CD4-positive, alpha-beta memory T cell (primary cell): ENCODE results near the gene ZNF69. TPM values are rescaled to one million over a fixed set of nuclear protein-coding genes. Genes with fewer than 3 reads are reported as not detected.
A peak's percentile ranks its signal among the peaks of the same experiment; 100 is the strongest.
"Not testable (repeated sequence)": the region's sequence is repeated elsewhere in the genome, so short reads cannot be mapped to it uniquely, and the experiment has no call there.

Source experiments
- CTCF ChIA-PET: fragments of 350-600 bp; sonication (Branson Sonifier 250); formaldehyde crosslinking; loops from one replicate; lab custom pipeline; 2021; ENCODE audit warnings: inconsistent platforms; ENCODE audit not compliant: partially characterized antibody; lab: Charles Lee
- POLR2A ChIA-PET: fragments of 350-600 bp; sonication (Branson Sonifier 250); formaldehyde crosslinking; loops from one replicate; lab custom pipeline; 2021; ENCODE audit not compliant: partially characterized antibody; lab: Charles Lee
- DNase-seq, 5 donors: peaks; one replicate each; pipeline versions ENCODE4 v3.0.0 to v3.0.0-alpha.2; 2020 to 2022; ENCODE audit warnings: mixed read lengths in 1 of 5
- H3K27ac ChIP-seq: one replicate; pipeline ENCODE4 v1.7.0; 2013; ENCODE audit warnings: low read depth, low read length
- H3K27me3 ChIP-seq: 2 replicates; pipeline ENCODE4 v1.7.0; 2013; ENCODE audit warnings: mild to moderate bottlenecking, low read length, moderate library complexity; ENCODE audit not compliant: insufficient read depth
- H3K36me3 ChIP-seq: 2 replicates; pipeline ENCODE4 v1.7.0; 2013; ENCODE audit warnings: mild to moderate bottlenecking, low read length, moderate library complexity; ENCODE audit not compliant: insufficient read depth
- H3K4me1 ChIP-seq: 2 replicates; pipeline ENCODE4 v1.7.0; 2013; ENCODE audit warnings: mild to moderate bottlenecking, low read length, moderate library complexity; ENCODE audit not compliant: insufficient read depth
- H3K4me3 ChIP-seq, 2 donors: one replicate each; pipeline ENCODE4 v1.7.0; 2013; ENCODE audit warnings: low read length in 2 of 2, mild to moderate bottlenecking in 1 of 2
- H3K9me3 ChIP-seq, 2 donors: one replicate each; pipeline ENCODE4 v1.7.0; 2013; ENCODE audit warnings: low read length in 2 of 2, control low read depth in 1 of 2; ENCODE audit not compliant: control insufficient read depth in 1 of 2
- H3K27ac Mint-ChIP-seq, 7 donors: one replicate each; pipeline ENCODE4 v1.8.0; 2020 to 2021; ENCODE audit warnings: mixed read lengths in 7 of 7, mild to moderate bottlenecking in 6 of 7, inconsistent platforms in 3 of 7, moderate library complexity in 3 of 7
- H3K27me3 Mint-ChIP-seq, 2 donors: one replicate each; pipeline ENCODE4 v1.8.0; 2020 to 2021; ENCODE audit warnings: mixed read lengths in 2 of 2
- H3K36me3 Mint-ChIP-seq, 2 donors: one replicate each; pipeline ENCODE4 v1.8.0; 2020 to 2021; ENCODE audit warnings: mixed read lengths in 2 of 2, inconsistent platforms in 1 of 2, mild to moderate bottlenecking in 1 of 2
- H3K4me1 Mint-ChIP-seq, 4 donors: one replicate each; pipeline ENCODE4 v1.8.0; 2020 to 2021; ENCODE audit warnings: mixed read lengths in 4 of 4, mild to moderate bottlenecking in 1 of 4
- H3K4me3 Mint-ChIP-seq, 8 donors: one replicate each; pipeline ENCODE4 v1.8.0; 2020 to 2021; ENCODE audit warnings: mixed read lengths in 8 of 8, mild to moderate bottlenecking in 7 of 8, moderate library complexity in 6 of 8, inconsistent platforms in 3 of 8
- H3K9me3 Mint-ChIP-seq, 8 donors: one replicate each; pipeline ENCODE4 v1.8.0; 2020 to 2021; ENCODE audit warnings: mixed read lengths in 8 of 8, mild to moderate bottlenecking in 5 of 8, inconsistent platforms in 3 of 8, moderate library complexity in 1 of 8
- intact Hi-C: fragments of 100-400 bp; cut with micrococcal nuclease; formaldehyde crosslinking; loops from one replicate; pipeline ENCODE4 v1.15.1; 2023
- polyA plus RNA-seq, 2 donors: library from polyadenylated mRNA; unstranded; fragments of 300-500 nt; fragmentation: Illumina TruSeq; gene quantifications; one replicate each; pipeline ENCODE4 v1.2.3, GENCODE V29; 2021
- total RNA-seq, 2 experiments: library from RNA; stranded (reverse); gene quantifications; one replicate each; pipeline ENCODE4 v1.2.3, GENCODE V29; 2021

The ZNF69 gene
- total and polyA plus RNA-seq, 4 experiments from 2014 or later, result 0.57 to 8.5 (median 5.3) TPM

DNA sequence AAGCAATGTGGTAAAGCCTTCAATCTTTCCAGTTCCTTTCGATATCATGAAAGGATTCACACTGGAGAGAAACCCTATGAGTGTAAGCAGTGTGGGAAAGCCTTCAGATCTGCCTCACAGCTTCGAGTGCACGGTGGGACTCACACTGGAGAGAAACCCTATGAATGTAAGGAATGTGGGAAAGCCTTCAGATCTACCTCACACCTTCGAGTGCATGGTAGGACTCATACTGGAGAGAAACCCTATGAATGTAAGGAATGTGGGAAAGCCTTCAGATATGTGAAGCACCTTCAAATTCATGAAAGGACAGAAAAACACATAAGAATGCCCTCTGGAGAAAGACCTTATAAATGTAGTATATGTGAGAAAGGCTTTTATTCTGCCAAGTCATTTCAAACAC lies 61.6 kb downstream of the ZNF69 start:
- peak in 3 of 5 donors; percentile 4 to 8 (median 5) for DNase-seq
- ChIA-PET POLR2A (no interaction called here), CTCF (no interaction called here)
- peak overlapping the region in 1 of 2 donors; percentile 27 for H3K4me3 ChIP-seq
- Mint-ChIP-seq H3K36me3 (peaks cover 68 to 72% of the 10 kb centered on the region in 2 donors), H3K4me3 (peak overlapping the region in 1 of 8 donors; percentile 27), H3K27me3 (no peaks in the 10 kb centered on the region), H3K4me1 (no peaks in the 10 kb centered on the region), H3K27ac (peak overlapping the region in 2 of 7 donors; percentile 23 to 65), H3K9me3 (peaks cover 0 to 99% (median 91%) of the 10 kb centered on the region in 8 donors)
- H3K27ac ChIP-seq, result no peak overlapping the region
- no peaks in the 10 kb centered on the region for H3K27me3 ChIP-seq
- intact Hi-C loops, result no loop called here
- H3K4me1 ChIP-seq, result no peaks in the 10 kb centered on the region
- H3K9me3 ChIP-seq, result peaks cover 25 to 81% of the 10 kb centered on the region in 2 donors
- peaks cover 58% of the 10 kb centered on the region for H3K36me3 ChIP-seq

DNA sequence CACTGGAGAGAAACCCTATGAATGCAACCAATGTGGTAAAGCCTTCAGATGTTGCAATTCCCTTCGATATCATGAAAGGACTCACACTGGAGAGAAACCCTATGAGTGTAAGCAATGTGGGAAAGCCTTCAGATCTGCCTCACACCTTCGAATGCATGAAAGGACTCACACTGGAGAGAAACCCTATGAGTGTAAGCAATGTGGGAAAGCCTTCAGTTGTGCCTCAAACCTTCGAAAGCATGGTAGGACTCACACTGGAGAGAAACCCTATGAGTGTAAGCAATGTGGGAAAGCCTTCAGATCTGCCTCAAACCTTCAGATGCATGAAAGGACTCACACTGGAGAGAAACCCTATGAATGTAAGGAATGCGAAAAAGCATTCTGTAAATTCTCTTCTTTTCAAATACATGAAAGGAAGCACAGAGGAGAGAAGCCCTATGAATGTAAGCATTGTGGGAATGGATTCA lies 62.1 kb downstream of the ZNF69 start:
- H3K4me1 ChIP-seq, H3K27ac ChIP-seq, H3K27me3 Mint-ChIP-seq, POLR2A ChIA-PET, H3K4me1 Mint-ChIP-seq, H3K27me3 ChIP-seq, intact Hi-C loops, CTCF ChIA-PET, DNase-seq: not testable (repeated sequence)
- peak overlapping the region in 1 of 8 donors; percentile 22 for H3K4me3 Mint-ChIP-seq
- peaks cover 22 to 81% of the 10 kb centered on the region in 2 donors for H3K9me3 ChIP-seq
- peaks cover 53% of the 10 kb centered on the region for H3K36me3 ChIP-seq
- peak overlapping the region; percentile 1 to 27 for H3K4me3 ChIP-seq
- peak overlapping the region in 2 of 7 donors; percentile 8 to 57 for H3K27ac Mint-ChIP-seq
- peaks cover 63 to 68% of the 10 kb centered on the region in 2 donors for H3K36me3 Mint-ChIP-seq
- peaks cover 0 to 99% (median 89%) of the 10 kb centered on the region in 8 donors for H3K9me3 Mint-ChIP-seq

DNA sequence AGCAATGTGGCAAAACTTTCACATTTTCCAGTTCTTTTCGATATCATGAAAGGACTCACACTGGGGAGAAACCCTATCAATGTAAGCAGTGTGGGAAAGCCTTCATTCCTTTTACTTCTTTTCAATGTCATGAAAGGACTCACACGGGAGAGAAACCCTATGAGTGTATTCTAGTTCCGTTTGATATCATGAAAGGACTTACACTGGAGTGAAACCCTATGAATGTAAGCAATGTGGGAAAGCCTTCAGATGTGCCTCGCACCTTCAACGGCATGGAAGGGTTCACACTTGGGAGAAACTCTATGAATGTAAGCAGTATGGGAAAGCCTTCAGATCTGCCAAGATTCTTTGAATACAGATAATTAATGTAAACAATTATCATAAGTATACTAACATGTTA lies 62.7 kb downstream of the ZNF69 start:
- no peak overlapping the region for H3K27ac Mint-ChIP-seq
- peaks cover 59 to 61% of the 10 kb centered on the region in 2 donors for H3K36me3 Mint-ChIP-seq
- intact Hi-C loops, result no loop called here
- H3K4me1 Mint-ChIP-seq, result no peaks in the 10 kb centered on the region
- no peak overlapping the region for H3K4me3 Mint-ChIP-seq
- Histone ChIP-seq H3K27ac (no peak overlapping the region), H3K36me3 (peaks cover 47% of the 10 kb centered on the region), H3K4me3 (peak overlapping the region; percentile 1 to 27), H3K4me1 (no peaks in the 10 kb centered on the region), H3K9me3 (peaks cover 20 to 78% of the 10 kb centered on the region in 2 donors), H3K27me3 (no peaks in the 10 kb centered on the region)
- no peaks in the 10 kb centered on the region for H3K27me3 Mint-ChIP-seq
- POLR2A ChIA-PET, result no interaction called here
- CTCF ChIA-PET, result interaction anchor here (0.6 kb wide), 1 partner anchor 37 kb away, joined by 3 read pairs; no protein-coding TSS in a partner anchor
- H3K9me3 Mint-ChIP-seq, result peaks cover 0 to 98% (median 86%) of the 10 kb centered on the region in 8 donors
- no peak for DNase-seq

Other genes with a start within 250 kb of the ZNF69 start
- gene ZNF823, start 148.8 kb upstream of the ZNF69 start, total RNA-seq, result 1 to 10 TPM; 4.6 to 5.4 TPM
- gene ZNF823, start 148.8 kb upstream of the ZNF69 start, polyA plus RNA-seq, result 1 to 10 TPM in 1 of 2 donors, under 1 TPM in 1; 0.92 to 5.3 TPM
- 10 to 100 TPM; 19.6 to 21.5 TPM for gene ZNF441, start 120.8 kb upstream of the ZNF69 start, total RNA-seq
- 1 to 10 TPM; 2.3 to 6.3 TPM for gene ZNF441, start 120.8 kb upstream of the ZNF69 start, polyA plus RNA-seq
- gene ZNF491, start 89.3 kb upstream of the ZNF69 start, total RNA-seq, result 1 to 10 TPM; 2.0 to 3.0 TPM
- under 1 TPM in 1 of 2 donors, not detected in 1; 0.34 TPM for gene ZNF491, start 89.3 kb upstream of the ZNF69 start, polyA plus RNA-seq
- gene ZNF440, start 73.5 kb upstream of the ZNF69 start, total RNA-seq, result 10 to 100 TPM; 18.0 to 18.5 TPM
- 1 to 10 TPM; 1.8 to 3.7 TPM for gene ZNF440, start 73.5 kb upstream of the ZNF69 start, polyA plus RNA-seq
- gene ZNF439, start 39.1 kb upstream of the ZNF69 start, total RNA-seq, result 10 to 100 TPM; 16.9 to 17.7 TPM
- 1 to 10 TPM in 1 of 2 donors, under 1 TPM in 1; 0.72 to 5.6 TPM for gene ZNF439, start 39.1 kb upstream of the ZNF69 start, polyA plus RNA-seq
- gene ZNF700, start 37.3 kb downstream of the ZNF69 start, total RNA-seq, result 10 to 100 TPM; 24.9 to 25.6 TPM
- 1 to 10 TPM; 3.2 to 5.6 TPM for gene ZNF700, start 37.3 kb downstream of the ZNF69 start, polyA plus RNA-seq
- 10 to 100 TPM; 14.3 to 16.4 TPM for gene ZNF763, start 77.3 kb downstream of the ZNF69 start, total RNA-seq
- gene ZNF763, start 77.3 kb downstream of the ZNF69 start, polyA plus RNA-seq, result 1 to 10 TPM; 2.6 to 3.7 TPM
- gene ZNF433, start 147.9 kb downstream of the ZNF69 start, total RNA-seq, result under 1 TPM; 0.38 to 0.44 TPM
- 1 to 10 TPM in 1 of 2 donors, under 1 TPM in 1; 0.98 to 2.2 TPM for gene ZNF433, start 147.9 kb downstream of the ZNF69 start, polyA plus RNA-seq
- not detected for gene ZNF878, start 165.2 kb downstream of the ZNF69 start, total RNA-seq
- not detected for gene ZNF878, start 165.2 kb downstream of the ZNF69 start, polyA plus RNA-seq
- gene ZNF844, start 176.9 kb downstream of the ZNF69 start, total RNA-seq, result 1 to 10 TPM; 8.8 to 9.8 TPM
- gene ZNF844, start 176.9 kb downstream of the ZNF69 start, polyA plus RNA-seq, result 1 to 10 TPM; 2.3 to 3.2 TPM